HepG2 (cell line): Measurements from ENCODE around the gene CCDC181. TPM values are rescaled to one million over a fixed set of nuclear protein-coding genes. Genes with fewer than 3 reads are reported as not detected.

Experiments used
- ATAC-seq: fragments of 200-7000 bp; cut with Tn5 transposase; 3 replicates; pipeline ENCODE4 v1.9.1; 2020; ENCODE audit warnings: mild to moderate bottlenecking, moderate library complexity
- BruUV-seq: library from RNA; stranded (reverse); fragments of 400-500 nt; replicated peaks from 2 replicates; lab custom pipeline; 2021; lab: Mats Ljungman, UMichigan
- CTCF ChIA-PET: fragments of 300-600 bp; formaldehyde crosslinking; extraction: SDS; loops from one replicate; lab custom pipeline; 2021; ENCODE audit warnings: low total read pairs, inconsistent platforms, low intra/inter-chr PET ratio; lab: Yijun Ruan, JAX
- POLR2A ChIA-PET: fragments of 350-600 bp; sonication (Branson Sonifier 250); formaldehyde crosslinking; loops from one replicate; lab custom pipeline; 2020; ENCODE audit warnings: antibody characterized with exemption, inconsistent platforms; lab: Yijun Ruan, JAX
- DNase-seq: peaks from one replicate; pipeline ENCODE4 v3.0.0-alpha.2; 2015; ENCODE audit warnings: low spot score
- FAIRE-seq: peaks from 3 replicates; lab custom pipeline; 2011; peaks lifted over from hg19 to GRCh38; lab: Jason Lieb, UNC
- H2AFZ ChIP-seq: one replicate; pipeline ENCODE4 v1.6.1; 2011; ENCODE audit warnings: low read length, inconsistent platforms
- H3K27ac ChIP-seq: fragments of 300-600 bp; 3 replicates; pipeline ENCODE4 v1.8.0; 2011; ENCODE audit warnings: mixed run types, mild to moderate bottlenecking, mixed read lengths, low read length, inconsistent platforms; ENCODE audit not compliant: insufficient read depth; ENCODE audit errors: extremely low read length
- H3K27me3 ChIP-seq, 2 experiments: fragments of 200-600 bp in 1 of 2; 2 replicates in 1 of 2; 3 replicates in 1 of 2; pipeline versions ENCODE4 v1.6.0 to v1.8.0; 2011; ENCODE audit warnings: low read length in 2 of 2, mild to moderate bottlenecking in 2 of 2, moderate library complexity in 2 of 2, inconsistent platforms in 1 of 2; ENCODE audit not compliant: insufficient read depth in 2 of 2, control insufficient read depth in 1 of 2
- H3K36me3 ChIP-seq, 2 experiments: fragments of 200-600 bp in 1 of 2; replicated peaks in 1 of 2; 2 replicates in 1 of 2; 3 replicates in 1 of 2; pipeline versions ENCODE4 v1.5.1 to v1.8.0; 2011; ENCODE audit warnings: low read length in 2 of 2, inconsistent platforms in 1 of 2; ENCODE audit not compliant: insufficient read depth in 2 of 2, control insufficient read depth in 1 of 2
- H3K4me1 ChIP-seq: 2 replicates; pipeline ENCODE4 v1.5.1; 2012; ENCODE audit warnings: low read length, inconsistent platforms; ENCODE audit not compliant: insufficient read depth
- H3K4me2 ChIP-seq: 2 replicates; pipeline ENCODE4 v1.6.0; 2011; ENCODE audit warnings: low read depth, low read length, inconsistent platforms
- H3K4me3 ChIP-seq, 3 experiments: fragments of 200-600 bp in 1 of 3; sonication (generic), shearing (Covaris generic) in 1 of 3; replicated peaks in 1 of 3; 2 replicates each; pipeline ENCODE4 v1.5.1; 2011 to 2016; ENCODE audit warnings: low read length in 3 of 3, inconsistent platforms in 2 of 3, low read depth in 2 of 3, mild to moderate bottlenecking in 2 of 3, control low read depth in 1 of 3, mixed read lengths in 1 of 3; ENCODE audit not compliant: insufficient read depth in 1 of 3
- H3K79me2 ChIP-seq: one replicate; pipeline ENCODE4 v1.6.1; 2011; ENCODE audit warnings: low read length, inconsistent platforms; ENCODE audit not compliant: insufficient read depth
- H3K9ac ChIP-seq: 2 replicates; pipeline ENCODE4 v1.6.0; 2011; ENCODE audit warnings: mild to moderate bottlenecking, low read depth, low read length, inconsistent platforms; ENCODE audit not compliant: insufficient read depth
- H3K9me3 ChIP-seq: 2 replicates; pipeline ENCODE4 v1.5.1; 2012; ENCODE audit warnings: mild to moderate bottlenecking, low read length
- H4K20me1 ChIP-seq: 2 replicates; pipeline ENCODE4 v1.6.0; 2011; ENCODE audit warnings: inconsistent platforms, mild to moderate bottlenecking, low read length, moderate library complexity; ENCODE audit not compliant: insufficient read depth
- DR1 ChIP-seq: sonication (generic); formaldehyde crosslinking; IDR thresholded peaks from 2 replicates; pipeline ENCODE4 v1.8.0; 2021; ENCODE audit warnings: mild to moderate bottlenecking, missing genetic modification reagents, inconsistent platforms
- FOXC1 ChIP-seq: sonication (generic); formaldehyde crosslinking; IDR thresholded peaks from 2 replicates; pipeline ENCODE4 v1.8.0; 2022; ENCODE audit warnings: mild to moderate bottlenecking, missing genetic modification reagents, borderline replicate concordance
- ISX ChIP-seq: sonication (generic); formaldehyde crosslinking; conservative IDR thresholded peaks from 2 replicates; pipeline ENCODE4 v1.5.0; 2020; ENCODE audit warnings: missing genetic modification reagents
- MEIS1 ChIP-seq: sonication (generic); formaldehyde crosslinking; IDR thresholded peaks from 2 replicates; pipeline ENCODE4 v1.9.0; 2021; ENCODE audit warnings: mild to moderate bottlenecking, missing genetic modification reagents, moderate library complexity, borderline replicate concordance
- NFRKB ChIP-seq: fragments of 450-650 bp; IDR thresholded peaks from 2 replicates; pipeline ENCODE4 v1.6.1; 2017
- PHF5A ChIP-seq: IDR thresholded peaks from one replicate; pipeline ENCODE4 v1.6.1; 2018; ENCODE audit warnings: low read depth, missing genetic modification reagents; ENCODE audit not compliant: unreplicated experiment
- RFX3 ChIP-seq: IDR thresholded peaks from 2 replicates; pipeline ENCODE4 v1.6.1; 2016; ENCODE audit warnings: missing biosample characterization, missing genetic modification reagents
- RFX5 ChIP-seq: IDR thresholded peaks from 2 replicates; pipeline ENCODE4 v1.6.1; 2011; ENCODE audit warnings: low read depth, low read length, improper control_type of control experiment
- SIN3B ChIP-seq: fragments of 150-350 bp; IDR thresholded peaks from 2 replicates; pipeline ENCODE4 v1.6.1; 2014; ENCODE audit warnings: low read length
- SRSF4 ChIP-seq: fragments of 200-400 bp; formaldehyde crosslinking; IDR thresholded peaks from one replicate; pipeline ENCODE4 v1.6.1; 2018; ENCODE audit warnings: mild to moderate bottlenecking, low read depth, low read length, moderate library complexity; ENCODE audit not compliant: poor library complexity, severe bottlenecking
- ZEB1 ChIP-seq: IDR thresholded peaks from 2 replicates; pipeline ENCODE4 v1.6.1; 2012; ENCODE audit warnings: mild to moderate bottlenecking, low read depth, inconsistent platforms; ENCODE audit not compliant: insufficient replicate concordance
- ZNF383 ChIP-seq: sonication (generic); formaldehyde crosslinking; IDR thresholded peaks from 2 replicates; pipeline ENCODE4 v1.4.0; 2020; ENCODE audit warnings: missing genetic modification reagents, mild to moderate bottlenecking, borderline replicate concordance
- ZNF576 ChIP-seq: sonication (generic); formaldehyde crosslinking; IDR thresholded peaks from 2 replicates; pipeline ENCODE4 v1.4.0; 2020; ENCODE audit warnings: mild to moderate bottlenecking, missing genetic modification reagents
- ZNF740 ChIP-seq: sonication (generic); formaldehyde crosslinking; IDR thresholded peaks from 2 replicates; pipeline ENCODE4 v1.4.0; 2020; ENCODE audit warnings: missing genetic modification reagents
- in situ Hi-C: cut with HindIII; loops from 2 replicates; pipeline ENCODE4 v1.10.0; 2017; ENCODE audit warnings: low pct_unique_long_range_greater_than_20kb; ENCODE audit not compliant: extremely low pct_ligation_motif_present
- intact Hi-C: fragments of 100-400 bp; cut with micrococcal nuclease; formaldehyde crosslinking; loops from one replicate; pipeline ENCODE4 v1.10.0; 2022; ENCODE audit not compliant: unreplicated experiment
- polyA plus RNA-seq, 8 experiments: library from polyadenylated mRNA; depleted of rRNA in 3 of 8; stranded (reverse) in 7 of 8; unstranded in 1 of 8; fragments of >200 nt; fragmentation: Illumina TruSeq in 4 of 8; extraction: Trizol in 4 of 8; gene quantifications; 2 replicates each; pipeline versions ENCODE4 v1.2.1 to v1.2.3, GENCODE V29; 2011 to 2016; ENCODE audit warnings: low read depth in 4 of 8, missing spikeins in 1 of 8, mixed read lengths in 1 of 8; ENCODE audit not compliant: insufficient read depth in 1 of 8
- total RNA-seq, 5 experiments: library from RNA; depleted of rRNA; stranded (reverse); fragments of >200 nt; fragmentation: Illumina TruSeq; extraction: Trizol; gene quantifications; 2 replicates each; pipeline ENCODE4 v1.2.3, GENCODE V29; 2016; ENCODE audit warnings: low read depth in 1 of 5

CCDC181 gene
- total and polyA plus RNA-seq, 2 of the 13 experiments (the other 11 are each of a cell fraction or from before 2014, with no cell fraction given), result 0.07 TPM; not detected in 1

- no peak for TF ChIP-seq SIN3B
- TF ChIP-seq ISX (CRISPR knock-in tag), result no peak
- no peak for TF ChIP-seq DR1 (CRISPR knock-in tag)
- no peak for TF ChIP-seq SRSF4
- no peak for TF ChIP-seq ZNF576 (CRISPR knock-in tag)
These were observed 39.3 kb upstream of the CCDC181 start (continued) for GRCh38 chr1:169466259-169467230.

GRCh38 chr1:169465281-169465680, 38.0 kb upstream of the CCDC181 start:
- Histone ChIP-seq H3K9ac (no peak overlapping the region), H3K36me3 (peaks cover 9 to 38% of the 10 kb centered on the region in 2 experiments), H3K79me2 (no peaks in the 10 kb centered on the region), H3K4me2 (no peak overlapping the region), H3K27me3 (no peaks in the 10 kb centered on the region), H4K20me1 (peaks cover 4% of the 10 kb centered on the region; the same call in 1 of the 2 replicates)
- POLR2A ChIA-PET, result no interaction called here
- no TSS peak for BruUV-seq
- TF ChIP-seq PHF5A (no peak), ZNF740 (CRISPR knock-in tag) (no peak), RFX3 (no peak), ZEB1 (no peak), FOXC1 (CRISPR knock-in tag) (no peak), NFRKB (no peak), ZNF383 (CRISPR knock-in tag) (no peak), RFX5 (no peak), MEIS1 (CRISPR knock-in tag) (no peak)
- TF ChIP-seq, all 625 proteins: peak for 0
- H2AFZ ChIP-seq, result no peak overlapping the region
- FAIRE-seq (no peak), ATAC-seq (no peak), DNase-seq (no peak)
- H3K27ac ChIP-seq, result no peak overlapping the region
- CTCF ChIA-PET, result interaction anchor here (2.8 kb wide), 1 partner anchor 81 kb away, joined by 18 read pairs; no protein-coding TSS in a partner anchor
- intact Hi-C loops, result loop anchor here (5.0 kb wide), 2 partner anchors 122 to 863 kb away; partner anchors contain the start of gene F5
- peaks cover 8% of the 10 kb centered on the region; the same call in 1 of the 2 replicates for H3K4me1 ChIP-seq
- in situ Hi-C loops, result no loop called here
- no peak overlapping the region for H3K4me3 ChIP-seq
- no peaks in the 10 kb centered on the region for H3K9me3 ChIP-seq
